ENCODE data around the gene NFATC4. TPM values are rescaled to one million over a fixed set of nuclear protein-coding genes. Genes with fewer than 3 reads are reported as not detected.
A peak's percentile ranks its signal among the peaks of the same experiment; 100 is the strongest.

Gene NFATC4
- polyA plus RNA-seq, 4 donors, result 11.2 to 45.1 (median 29.1) TPM

DNA sequence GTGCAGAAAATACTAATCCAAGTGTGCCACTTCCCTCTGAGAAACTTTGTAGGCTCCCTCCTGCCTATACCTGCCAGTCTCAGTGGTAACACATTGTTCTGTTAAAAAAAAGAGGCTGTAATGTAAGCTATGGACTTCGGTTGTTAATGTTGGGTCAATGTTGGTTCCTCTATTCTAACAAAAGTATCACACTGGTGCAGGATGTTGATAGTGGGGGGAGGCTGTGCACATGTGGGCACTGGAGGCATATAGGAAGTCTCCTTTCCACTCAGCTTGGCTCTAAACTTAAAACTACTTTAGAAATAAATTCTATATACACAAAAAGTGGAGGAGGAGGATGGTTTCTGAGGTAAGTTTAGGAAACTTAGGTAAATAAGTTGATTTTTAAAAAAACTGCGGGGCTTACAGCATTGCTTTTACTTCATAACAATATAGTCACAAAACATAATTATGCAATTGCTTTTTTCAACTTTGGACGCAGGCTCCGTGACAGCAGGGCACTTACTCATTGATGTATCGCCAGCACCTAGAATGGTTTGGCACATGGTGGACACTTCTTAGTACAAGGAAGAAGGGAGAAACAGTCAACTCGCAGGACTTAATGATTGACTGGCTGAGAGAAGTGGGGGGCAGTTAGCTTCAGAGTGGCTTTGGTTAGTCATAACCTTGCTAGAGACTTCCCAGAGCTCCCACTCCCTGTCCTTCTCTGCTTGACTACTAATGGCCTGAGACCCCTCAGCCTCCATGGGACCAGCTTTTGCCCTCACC lies 22.9 kb downstream of the NFATC4 start:
- no peaks in the 10 kb centered on the region for H3K27me3 ChIP-seq (ENCODE audit: control insufficient read depth in 3 of 3, insufficient read depth in 3 of 3, low read length in 3 of 3)
- H3K9me3 ChIP-seq (ENCODE audit: control insufficient read depth in 2 of 2, insufficient read depth in 1 of 2, low read depth in 1 of 2, low read length in 1 of 2), result peaks cover 0 to 6% of the 10 kb centered on the region in 2 donors
- WGBS, 3 donors, result 55 to 61% (median 57%) methylated on average over 6 of the region's 6 CpGs
- H3K36me3 ChIP-seq (ENCODE audit: control insufficient read depth in 3 of 3, insufficient read depth in 2 of 3, low read depth in 1 of 3, low read length in 3 of 3), result no peaks in the 10 kb centered on the region
- H3K27ac ChIP-seq (ENCODE audit: low read depth in 1 of 3, low read length in 2 of 3), result no peak overlapping the region
- peaks cover 0 to 40% (median 0%) of the 10 kb centered on the region in 3 donors for H3K4me1 ChIP-seq (ENCODE audit: control insufficient read depth in 3 of 3, insufficient read depth in 2 of 3, low read depth in 1 of 3, low read length in 2 of 3)
- FAIRE-seq, result no peak
- no peak for DNase-seq
- H3K4me3 ChIP-seq (ENCODE audit: low read depth in 1 of 3, low read length in 3 of 3), result no peak overlapping the region

DNA sequence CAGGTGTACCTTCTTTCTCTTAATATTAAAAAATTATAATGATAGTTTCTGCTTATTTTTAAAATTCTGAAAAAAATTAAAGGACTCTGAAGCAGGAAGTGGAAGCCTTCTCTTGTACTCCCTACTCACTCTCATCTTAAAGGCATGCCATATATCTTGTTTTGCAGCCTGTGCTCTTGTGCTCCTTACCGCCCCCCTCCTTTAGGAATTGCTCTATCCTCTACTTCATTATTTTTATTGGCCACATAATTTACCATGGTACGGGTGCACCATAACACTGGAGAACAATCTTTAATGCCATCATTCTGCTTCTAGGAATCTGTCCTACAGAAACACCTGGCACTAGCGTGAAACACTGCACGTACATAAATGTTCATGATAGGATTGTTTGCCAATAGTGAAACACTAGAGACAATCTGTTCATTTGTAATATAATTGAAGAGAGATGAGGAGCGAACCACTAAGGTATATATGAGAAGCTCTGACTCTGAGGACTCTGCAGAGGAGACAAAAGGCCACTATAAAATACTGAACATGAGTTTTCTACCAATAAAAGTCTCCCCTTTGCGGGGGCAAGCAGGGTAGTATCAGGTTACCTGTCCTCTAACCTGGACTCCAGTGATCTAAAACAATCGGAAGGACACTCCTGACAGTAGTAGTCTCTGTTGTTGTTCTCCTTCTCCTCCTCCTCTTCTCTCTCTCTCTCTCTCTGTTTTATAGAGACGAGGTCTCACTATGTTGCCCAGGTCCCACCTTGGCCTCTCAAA lies 24.5 kb downstream of the NFATC4 start:
- Histone ChIP-seq H3K4me1 (ENCODE audit: control insufficient read depth in 3 of 3, insufficient read depth in 2 of 3, low read depth in 1 of 3, low read length in 2 of 3) (peaks cover 0 to 36% (median 0%) of the 10 kb centered on the region in 3 donors), H3K27me3 (ENCODE audit: control insufficient read depth in 3 of 3, insufficient read depth in 3 of 3, low read length in 3 of 3) (no peaks in the 10 kb centered on the region), H3K27ac (ENCODE audit: low read depth in 1 of 3, low read length in 2 of 3) (peak overlapping the region in 1 of 3 donors; percentile 50), H3K9me3 (ENCODE audit: control insufficient read depth in 2 of 2, insufficient read depth in 1 of 2, low read depth in 1 of 2, low read length in 1 of 2) (peaks cover 0 to 6% of the 10 kb centered on the region in 2 donors), H3K4me3 (ENCODE audit: low read depth in 1 of 3, low read length in 3 of 3) (no peak overlapping the region), H3K36me3 (ENCODE audit: control insufficient read depth in 3 of 3, insufficient read depth in 2 of 3, low read depth in 1 of 3, low read length in 3 of 3) (no peaks in the 10 kb centered on the region)
- DNase-seq (peak; percentile 41 to 69), FAIRE-seq (no peak)
- WGBS, 3 donors, result 26 to 55% (median 45%) methylated on average over 8 of the region's 8 CpGs

GRCh38 chr14:24394275-24394674 lies 26.3 kb downstream of the NFATC4 start:
- H3K36me3 ChIP-seq (ENCODE audit: control insufficient read depth in 3 of 3, insufficient read depth in 2 of 3, low read depth in 1 of 3, low read length in 3 of 3), result no peaks in the 10 kb centered on the region
- H3K4me3 ChIP-seq (ENCODE audit: low read depth in 1 of 3, low read length in 3 of 3), result no peak overlapping the region
- H3K4me1 ChIP-seq (ENCODE audit: control insufficient read depth in 3 of 3, insufficient read depth in 2 of 3, low read depth in 1 of 3, low read length in 2 of 3), result peaks cover 0 to 30% (median 5%) of the 10 kb centered on the region in 3 donors
- H3K27me3 ChIP-seq (ENCODE audit: control insufficient read depth in 3 of 3, insufficient read depth in 3 of 3, low read length in 3 of 3), result no peaks in the 10 kb centered on the region
- FAIRE-seq (no peak), DNase-seq (no peak)
- peaks cover 0 to 6% of the 10 kb centered on the region in 2 donors for H3K9me3 ChIP-seq (ENCODE audit: control insufficient read depth in 2 of 2, insufficient read depth in 1 of 2, low read depth in 1 of 2, low read length in 1 of 2)
- no peak overlapping the region for H3K27ac ChIP-seq (ENCODE audit: low read depth in 1 of 3, low read length in 2 of 3)
- WGBS, 3 donors, result 33 to 48% (median 39%) methylated on average over 3 of the region's 3 CpGs

- no peak overlapping the region for H3K4me3 ChIP-seq (ENCODE audit: low read depth in 1 of 3, low read length in 3 of 3)
- peaks cover 5 to 33% (median 13%) of the 10 kb centered on the region in 3 donors for H3K4me1 ChIP-seq (ENCODE audit: control insufficient read depth in 3 of 3, insufficient read depth in 2 of 3, low read depth in 1 of 3, low read length in 2 of 3)
- no peak overlapping the region for H3K27ac ChIP-seq (ENCODE audit: low read depth in 1 of 3, low read length in 2 of 3)
- no peak for DNase-seq
- H3K27me3 ChIP-seq (ENCODE audit: control insufficient read depth in 3 of 3, insufficient read depth in 3 of 3, low read length in 3 of 3), result no peaks in the 10 kb centered on the region
- H3K9me3 ChIP-seq (ENCODE audit: control insufficient read depth in 2 of 2, insufficient read depth in 1 of 2, low read depth in 1 of 2, low read length in 1 of 2), result peaks cover 0 to 6% of the 10 kb centered on the region in 2 donors
- H3K36me3 ChIP-seq (ENCODE audit: control insufficient read depth in 3 of 3, insufficient read depth in 2 of 3, low read depth in 1 of 3, low read length in 3 of 3), result peaks cover 0 to 7% (median 0%) of the 10 kb centered on the region in 3 donors
- 67 to 77% (median 68%) methylated on average over 8 of the region's 8 CpGs for WGBS, 3 donors
- no peak for FAIRE-seq
These were observed 27.9 kb downstream of the NFATC4 start for GRCh38 chr14:24395609-24396582.

GRCh38 chr14:24397639-24398292 lies 29.8 kb downstream of the NFATC4 start:
- H3K36me3 ChIP-seq (ENCODE audit: control insufficient read depth in 3 of 3, insufficient read depth in 2 of 3, low read depth in 1 of 3, low read length in 3 of 3), result peaks cover 0 to 17% (median 0%) of the 10 kb centered on the region in 3 donors
- peak overlapping the region in 1 of 3 donors; percentile 76 for H3K4me3 ChIP-seq (ENCODE audit: low read depth in 1 of 3, low read length in 3 of 3)
- no peaks in the 10 kb centered on the region for H3K9me3 ChIP-seq (ENCODE audit: control insufficient read depth in 2 of 2, insufficient read depth in 1 of 2, low read depth in 1 of 2, low read length in 1 of 2)
- DNase-seq (peak in 1 of 2 donors; percentile 55), FAIRE-seq (no peak)
- peaks cover 5 to 42% (median 20%) of the 10 kb centered on the region in 3 donors for H3K4me1 ChIP-seq (ENCODE audit: control insufficient read depth in 3 of 3, insufficient read depth in 2 of 3, low read depth in 1 of 3, low read length in 2 of 3)
- no peaks in the 10 kb centered on the region for H3K27me3 ChIP-seq (ENCODE audit: control insufficient read depth in 3 of 3, insufficient read depth in 3 of 3, low read length in 3 of 3)
- WGBS, 3 donors, result 33 to 48% (median 48%) methylated on average over 5 to 6 of the region's 6 CpGs
- peak overlapping the region in 2 of 3 donors; percentile 62 to 85 for H3K27ac ChIP-seq (ENCODE audit: low read depth in 1 of 3, low read length in 2 of 3)

GRCh38 chr14:24398293-24398652 lies 30.3 kb downstream of the NFATC4 start:
- FAIRE-seq (no peak), DNase-seq (peak in 1 of 2 donors; percentile 73)
- Histone ChIP-seq H3K9me3 (ENCODE audit: control insufficient read depth in 2 of 2, insufficient read depth in 1 of 2, low read depth in 1 of 2, low read length in 1 of 2) (no peaks in the 10 kb centered on the region), H3K4me1 (ENCODE audit: control insufficient read depth in 3 of 3, insufficient read depth in 2 of 3, low read depth in 1 of 3, low read length in 2 of 3) (peaks cover 5 to 41% (median 22%) of the 10 kb centered on the region in 3 donors), H3K36me3 (ENCODE audit: control insufficient read depth in 3 of 3, insufficient read depth in 2 of 3, low read depth in 1 of 3, low read length in 3 of 3) (peaks cover 0 to 17% (median 0%) of the 10 kb centered on the region in 3 donors), H3K27ac (ENCODE audit: low read depth in 1 of 3, low read length in 2 of 3) (peak overlapping the region in 2 of 3 donors; percentile 62 to 85), H3K27me3 (ENCODE audit: control insufficient read depth in 3 of 3, insufficient read depth in 3 of 3, low read length in 3 of 3) (no peaks in the 10 kb centered on the region), H3K4me3 (ENCODE audit: low read depth in 1 of 3, low read length in 3 of 3) (peak overlapping the region in 1 of 3 donors; percentile 76)
- WGBS, 3 donors, result 17 to 30% (median 22%) methylated on average over 7 of the region's 7 CpGs

DNA sequence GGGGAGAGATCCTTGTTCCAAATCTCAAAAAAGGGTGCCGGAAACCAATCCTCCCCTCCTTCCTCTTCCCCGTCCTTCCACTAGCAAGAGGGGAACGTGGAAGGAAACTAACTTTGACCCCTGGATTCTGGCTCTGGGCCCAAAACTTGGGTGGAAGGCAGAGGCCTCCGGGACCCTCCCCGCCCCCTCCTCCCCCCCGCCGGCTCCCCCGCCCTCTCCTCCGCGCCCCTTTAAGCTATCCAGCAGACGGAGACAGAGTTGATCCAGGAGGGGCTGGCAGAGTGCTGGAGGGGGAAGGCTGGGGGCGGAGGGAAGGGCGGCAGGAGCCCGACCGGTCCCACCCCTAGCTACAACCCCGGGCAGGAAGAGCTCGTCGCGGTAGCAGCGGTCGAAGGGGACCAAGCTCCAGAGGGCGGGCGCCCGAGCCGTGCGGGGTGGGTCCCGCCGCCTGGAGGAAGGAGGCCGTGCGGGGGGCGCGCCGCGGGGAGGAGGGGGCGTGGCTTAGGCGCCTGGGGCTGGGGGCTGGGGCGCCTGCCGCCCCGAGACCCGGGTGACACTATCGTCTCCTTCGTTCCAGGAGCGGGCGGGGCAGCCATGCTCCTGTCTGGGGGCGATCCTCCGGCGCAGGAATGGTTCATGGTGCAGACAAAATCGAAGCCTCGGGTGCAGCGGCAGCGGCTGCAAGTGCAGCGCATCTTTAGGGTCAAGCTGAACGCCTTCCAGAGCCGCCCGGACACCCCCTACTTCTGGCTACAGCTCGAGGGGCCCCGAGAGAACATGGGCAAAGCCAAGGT lies 30.9 kb downstream of the NFATC4 start, which contains the start of gene NYNRIN:
NYNRIN (plus strand) TSS at position 351 of the 794 bp plus-strand sequence; CDS start at position 595, 244 bp downstream.
- Histone ChIP-seq H3K27ac (ENCODE audit: low read depth in 1 of 3, low read length in 2 of 3) (peak within 1 kb of the TSS; percentile 17 to 85 (median 62)), H3K4me3 (ENCODE audit: low read depth in 1 of 3, low read length in 3 of 3) (peak within 1 kb of the TSS; percentile 7 to 76 (median 51)), H3K36me3 (ENCODE audit: control insufficient read depth in 3 of 3, insufficient read depth in 2 of 3, low read depth in 1 of 3, low read length in 3 of 3) (peaks cover 0 to 17% (median 0%) of the 10 kb centered on the region in 3 donors), H3K4me1 (ENCODE audit: control insufficient read depth in 3 of 3, insufficient read depth in 2 of 3, low read depth in 1 of 3, low read length in 2 of 3) (peaks cover 5 to 46% (median 25%) of the 10 kb centered on the region in 3 donors), H3K9me3 (ENCODE audit: control insufficient read depth in 2 of 2, insufficient read depth in 1 of 2, low read depth in 1 of 2, low read length in 1 of 2) (no peaks in the 10 kb centered on the region), H3K27me3 (ENCODE audit: control insufficient read depth in 3 of 3, insufficient read depth in 3 of 3, low read length in 3 of 3) (no peaks in the 10 kb centered on the region)
- DNase-seq (peak; percentile 45 to 82), FAIRE-seq (no peak)
- 1 to 3% (median 1%) methylated on average over 42 to 56 of the region's 57 CpGs for WGBS, 3 donors

Measured in small intestine (tissue), 7 donors.